H1 (cell line): ENCODE results near the gene LIF. TPM values are rescaled to one million over a fixed set of nuclear protein-coding genes. Genes with fewer than 3 reads are reported as not detected.

Experiments used
- CTCF ChIA-PET: fragments of 300-600 bp; sonication (Branson Sonifier 250); formaldehyde crosslinking; loops from one replicate; lab custom pipeline; 2021; ENCODE audit not compliant: partially characterized antibody; lab: Charles Lee
- POLR2A ChIA-PET: fragments of 300-600 bp; sonication (Branson Sonifier 250); formaldehyde crosslinking; loops from one replicate; lab custom pipeline; 2021; ENCODE audit warnings: inconsistent platforms; ENCODE audit not compliant: partially characterized antibody; lab: Charles Lee
- DNase-seq, 2 experiments: peaks; one replicate each; pipeline versions ENCODE4 v3.0.0 to v3.0.0-alpha.2; 2010 to 2022; ENCODE audit warnings: low spot score in 2 of 2, low read depth in 1 of 2, mixed read lengths in 1 of 2
- FAIRE-seq: peaks from 2 replicates; lab custom pipeline; 2011; peaks lifted over from hg19 to GRCh38; lab: Jason Lieb, UNC
- H2AFZ ChIP-seq: 2 replicates; pipeline ENCODE4 v1.8.1; 2012; ENCODE audit warnings: low read length, inconsistent platforms
- H2AK5ac ChIP-seq: 2 replicates; pipeline ENCODE4 v1.6.1; 2013; ENCODE audit warnings: low read depth, low read length
- H2BK120ac ChIP-seq: replicated peaks from 2 replicates; pipeline ENCODE3; 2013; ENCODE audit warnings: low read depth, low read length, inconsistent platforms
- H2BK12ac ChIP-seq: 2 replicates; pipeline ENCODE4 v1.6.1; 2013; ENCODE audit warnings: low read depth, low read length
- H2BK15ac ChIP-seq: 2 replicates; pipeline ENCODE4 v1.6.1; 2013; ENCODE audit warnings: low read length
- H2BK20ac ChIP-seq: 2 replicates; pipeline ENCODE4 v1.6.1; 2013; ENCODE audit warnings: low read length
- H2BK5ac ChIP-seq: 2 replicates; pipeline ENCODE4 v1.6.1; 2013; ENCODE audit warnings: low read depth, low read length
- H3K14ac ChIP-seq: 2 replicates; pipeline ENCODE4 v1.6.1; 2013; ENCODE audit warnings: inconsistent platforms; ENCODE audit not compliant: insufficient read length
- H3K18ac ChIP-seq: 2 replicates; pipeline ENCODE4 v1.6.1; 2013; ENCODE audit warnings: low read length; ENCODE audit errors: extremely low read depth
- H3K23ac ChIP-seq: 2 replicates; pipeline ENCODE4 v1.6.1; 2013; ENCODE audit warnings: inconsistent platforms; ENCODE audit not compliant: insufficient read length
- H3K23me2 ChIP-seq: 2 replicates; pipeline ENCODE4 v1.6.1; 2013; ENCODE audit warnings: low read depth, low read length
- H3K27ac ChIP-seq: 2 replicates; pipeline ENCODE4 v1.6.1; 2011; ENCODE audit warnings: low read depth, low read length, inconsistent platforms
- H3K27me3 ChIP-seq, 4 experiments: replicated peaks in 1 of 4; 1 replicate in 1 of 4; 2 replicates in 3 of 4; pipeline versions ENCODE4 v1.6.1 to v1.8.1; 2011 to 2013; ENCODE audit warnings: low read length in 3 of 4, mild to moderate bottlenecking in 3 of 4, inconsistent platforms in 2 of 4, mixed read lengths in 2 of 4, moderate library complexity in 1 of 4; ENCODE audit not compliant: control insufficient read depth in 3 of 4, insufficient read depth in 3 of 4; ENCODE audit errors: extremely low read depth in 1 of 4
- H3K36me3 ChIP-seq, 4 experiments: 2 replicates each; pipeline versions ENCODE4 v1.6.1 to v1.8.1; 2011 to 2013; ENCODE audit warnings: mild to moderate bottlenecking in 4 of 4, low read length in 3 of 4, moderate library complexity in 2 of 4, control low read depth in 1 of 4, inconsistent platforms in 1 of 4; ENCODE audit not compliant: insufficient read depth in 4 of 4, control insufficient read depth in 2 of 4
- H3K4ac ChIP-seq: replicated peaks from 2 replicates; pipeline ENCODE3; 2013; ENCODE audit warnings: low read length, low read depth, mixed read lengths, inconsistent platforms; ENCODE audit not compliant: insufficient read length
- H3K4me1 ChIP-seq, 4 experiments: replicated peaks in 1 of 4; 1 replicate in 1 of 4; 2 replicates in 3 of 4; pipeline versions ENCODE4 v1.6.1 to v1.8.1; 2011 to 2013; ENCODE audit warnings: low read length in 3 of 4, inconsistent platforms in 2 of 4, mixed read lengths in 1 of 4; ENCODE audit not compliant: insufficient read depth in 4 of 4, control insufficient read depth in 3 of 4
- H3K4me2 ChIP-seq, 2 experiments: 2 replicates each; pipeline versions ENCODE4 v1.6.1 to v1.8.1; 2011 to 2013; ENCODE audit warnings: low read depth in 2 of 2, low read length in 2 of 2, control low read depth in 1 of 2, inconsistent platforms in 1 of 2, mild to moderate bottlenecking in 1 of 2; ENCODE audit not compliant: insufficient read depth in 1 of 2
- H3K4me3 ChIP-seq, 4 experiments: fragments of 200-600, 300-600 bp in 1 of 4; sonication (generic), shearing (Covaris generic), sonication (Bioruptor Twin) in 1 of 4; 2 replicates each; pipeline versions ENCODE4 v1.5.1 to v1.8.1; 2011 to 2016; ENCODE audit warnings: low read length in 4 of 4, low read depth in 3 of 4, control low read depth in 2 of 4, inconsistent platforms in 2 of 4, mild to moderate bottlenecking in 2 of 4, mixed read lengths in 1 of 4, moderate library complexity in 1 of 4; ENCODE audit not compliant: insufficient read depth in 2 of 4; ENCODE audit errors: extremely low read depth in 1 of 4
- H3K56ac ChIP-seq: replicated peaks from 2 replicates; pipeline ENCODE3; 2013; ENCODE audit warnings: low read depth, mild to moderate bottlenecking, mixed read lengths, low read length, inconsistent platforms; ENCODE audit not compliant: insufficient read length
- H3K79me1 ChIP-seq: 2 replicates; pipeline ENCODE4 v1.6.1; 2013; ENCODE audit warnings: low read depth, low read length, control low read depth
- H3K79me2 ChIP-seq, 2 experiments: 2 replicates each; pipeline versions ENCODE4 v1.6.1 to v1.8.1; 2012 to 2013; ENCODE audit warnings: low read length in 2 of 2, mild to moderate bottlenecking in 2 of 2, inconsistent platforms in 1 of 2; ENCODE audit not compliant: insufficient read depth in 2 of 2, control insufficient read depth in 1 of 2
- H3K9ac ChIP-seq, 4 experiments: replicated peaks in 1 of 4; 1 replicate in 1 of 4; 2 replicates in 3 of 4; pipeline versions ENCODE4 v1.6.1 to v1.8.1; 2011 to 2013; ENCODE audit warnings: low read depth in 3 of 4, low read length in 3 of 4, control low read depth in 2 of 4, mild to moderate bottlenecking in 2 of 4, moderate library complexity in 2 of 4, inconsistent platforms in 1 of 4; ENCODE audit errors: extremely low read depth in 1 of 4
- H3K9me3 ChIP-seq, 2 experiments: 2 replicates each; pipeline versions ENCODE4 v1.6.1 to v1.8.1; 2012 to 2013; ENCODE audit warnings: mild to moderate bottlenecking in 2 of 2, moderate library complexity in 2 of 2, control low read depth in 1 of 2, inconsistent platforms in 1 of 2, low read depth in 1 of 2, low read length in 1 of 2, mixed read lengths in 1 of 2; ENCODE audit not compliant: insufficient read depth in 2 of 2
- H4K20me1 ChIP-seq, 2 experiments: replicated peaks in 1 of 2; 2 replicates each; pipeline versions ENCODE3 to v1.8.1; 2011 to 2013; ENCODE audit warnings: inconsistent platforms in 2 of 2, low read length in 2 of 2, mild to moderate bottlenecking in 1 of 2; ENCODE audit not compliant: insufficient read depth in 2 of 2, control insufficient read depth in 1 of 2
- H4K5ac ChIP-seq: 2 replicates; pipeline ENCODE4 v1.6.1; 2013; ENCODE audit warnings: low read length, low read depth, mixed read lengths, inconsistent platforms; ENCODE audit not compliant: insufficient read length
- H4K8ac ChIP-seq: 2 replicates; pipeline ENCODE4 v1.8.0; 2013; ENCODE audit warnings: mild to moderate bottlenecking, moderate library complexity, low read length, inconsistent platforms; ENCODE audit not compliant: insufficient read depth; ENCODE audit errors: extremely low read depth
- H4K91ac ChIP-seq: replicated peaks from 2 replicates; pipeline ENCODE3; 2013; ENCODE audit warnings: low read length, mixed read lengths, inconsistent platforms; ENCODE audit not compliant: insufficient read length
- CHD2 ChIP-seq: IDR thresholded peaks from 2 replicates; pipeline ENCODE4 v1.6.1; 2012; ENCODE audit warnings: low read length, improper control_type of control experiment
- CREB1 ChIP-seq: IDR thresholded peaks from 2 replicates; pipeline ENCODE4 v1.6.1; 2012; ENCODE audit warnings: inconsistent platforms
- CTBP2 ChIP-seq: IDR thresholded peaks from 2 replicates; pipeline ENCODE4 v1.7.0; 2011; ENCODE audit warnings: borderline replicate concordance, mild to moderate bottlenecking, moderate library complexity, mixed read lengths, low read length; ENCODE audit not compliant: insufficient read depth, insufficient read length
- GABPA ChIP-seq: IDR thresholded peaks from 2 replicates; pipeline ENCODE4 v1.6.1; 2011; ENCODE audit warnings: mild to moderate bottlenecking, low read length, moderate library complexity, borderline replicate concordance; ENCODE audit not compliant: insufficient read depth
- HDAC6 ChIP-seq: IDR thresholded peaks from one replicate; pipeline ENCODE4 v1.7.1; 2012; ENCODE audit warnings: low read depth, mild to moderate bottlenecking, inconsistent platforms, low read length, moderate library complexity
- JUN ChIP-seq: IDR thresholded peaks from 2 replicates; pipeline ENCODE4 v1.6.1; 2011; ENCODE audit warnings: low read depth, mild to moderate bottlenecking, improper control_type of control experiment, low read length
- JUND ChIP-seq: IDR thresholded peaks from 2 replicates; pipeline ENCODE4 v1.6.1; 2011; ENCODE audit warnings: mild to moderate bottlenecking, improper control_type of control experiment, low read length
- POLR2A ChIP-seq, 2 experiments: IDR thresholded peaks; 1 replicate in 1 of 2; 2 replicates in 1 of 2; pipeline ENCODE4 v1.6.1; 2011; ENCODE audit warnings: low read depth in 2 of 2, low read length in 2 of 2, mild to moderate bottlenecking in 2 of 2; ENCODE audit errors: control extremely low read depth in 1 of 2
- POLR2AphosphoS5 ChIP-seq: IDR thresholded peaks from 2 replicates; pipeline ENCODE4 v1.6.1; 2011; ENCODE audit warnings: low read depth, low read length
- SAP30 ChIP-seq: fragments of 300-600 bp; sonication (generic); IDR thresholded peaks from 2 replicates; pipeline ENCODE4 v1.7.1; 2012; ENCODE audit warnings: low read length, moderate library complexity, mild to moderate bottlenecking, inconsistent platforms; ENCODE audit not compliant: insufficient read depth, insufficient replicate concordance
- SIX5 ChIP-seq: IDR thresholded peaks from 2 replicates; pipeline ENCODE4 v1.6.1; 2011; ENCODE audit warnings: mild to moderate bottlenecking, low read depth, low read length
- SP4 ChIP-seq: IDR thresholded peaks from 2 replicates; pipeline ENCODE4 v1.6.1; 2012; ENCODE audit warnings: low read length, inconsistent platforms
- SUZ12 ChIP-seq: fragments of 200-600 bp; sonication (generic); IDR thresholded peaks from 2 replicates; pipeline ENCODE4 v1.6.1; 2012; ENCODE audit warnings: mild to moderate bottlenecking, inconsistent platforms, low read length, moderate library complexity, mixed read lengths
- WGBS, 2 experiments: shearing (Covaris generic) in 1 of 2; methylation state at CpG; one replicate each; pipeline versions ENCODE4 v1.1.6 to v1.1.7; 2013 to 2015; ENCODE audit warnings: low lambda C conversion rate in 2 of 2, mixed read lengths in 2 of 2, inconsistent platforms in 1 of 2, low coverage in 1 of 2, missing lambda C conversion rate in 1 of 2; ENCODE audit not compliant: insufficient replicate concordance in 2 of 2, insufficient coverage in 1 of 2, insufficient read length in 1 of 2; ENCODE audit errors: extremely low coverage in 1 of 2, missing lambda C conversion rate in 1 of 2; 5-methylcytosine and 5-hydroxymethylcytosine counted together
- polyA plus RNA-seq, 7 experiments: library from polyadenylated mRNA; depleted of rRNA in 3 of 7; stranded (reverse) in 5 of 7; unstranded in 2 of 7; fragments of >200 nt in 5 of 7; fragments of 200-250 nt in 2 of 7; gene quantifications; 1 replicate in 5 of 7; 2 replicates in 1 of 7; 4 replicates in 1 of 7; pipeline versions ENCODE4 v1.2.1 to v1.2.3, GENCODE V29; 2011 to 2013; ENCODE audit warnings: missing spikeins in 2 of 7, mixed read lengths in 2 of 7
- total RNA-seq: library from RNA; stranded (reverse); fragmentation: NEBNext Ultra II Directional; extraction: Animal tissue kit (Norgen Biotek cat#: 25700); gene quantifications from 2 replicates; pipeline ENCODE4 v1.2.1, GENCODE V29; 2021

Gene LIF
- total and polyA plus RNA-seq, 2 of the 8 experiments (the other 6 are each of a cell fraction or from before 2014, with no cell fraction given), result 3.3 to 3.5 TPM

DNA sequence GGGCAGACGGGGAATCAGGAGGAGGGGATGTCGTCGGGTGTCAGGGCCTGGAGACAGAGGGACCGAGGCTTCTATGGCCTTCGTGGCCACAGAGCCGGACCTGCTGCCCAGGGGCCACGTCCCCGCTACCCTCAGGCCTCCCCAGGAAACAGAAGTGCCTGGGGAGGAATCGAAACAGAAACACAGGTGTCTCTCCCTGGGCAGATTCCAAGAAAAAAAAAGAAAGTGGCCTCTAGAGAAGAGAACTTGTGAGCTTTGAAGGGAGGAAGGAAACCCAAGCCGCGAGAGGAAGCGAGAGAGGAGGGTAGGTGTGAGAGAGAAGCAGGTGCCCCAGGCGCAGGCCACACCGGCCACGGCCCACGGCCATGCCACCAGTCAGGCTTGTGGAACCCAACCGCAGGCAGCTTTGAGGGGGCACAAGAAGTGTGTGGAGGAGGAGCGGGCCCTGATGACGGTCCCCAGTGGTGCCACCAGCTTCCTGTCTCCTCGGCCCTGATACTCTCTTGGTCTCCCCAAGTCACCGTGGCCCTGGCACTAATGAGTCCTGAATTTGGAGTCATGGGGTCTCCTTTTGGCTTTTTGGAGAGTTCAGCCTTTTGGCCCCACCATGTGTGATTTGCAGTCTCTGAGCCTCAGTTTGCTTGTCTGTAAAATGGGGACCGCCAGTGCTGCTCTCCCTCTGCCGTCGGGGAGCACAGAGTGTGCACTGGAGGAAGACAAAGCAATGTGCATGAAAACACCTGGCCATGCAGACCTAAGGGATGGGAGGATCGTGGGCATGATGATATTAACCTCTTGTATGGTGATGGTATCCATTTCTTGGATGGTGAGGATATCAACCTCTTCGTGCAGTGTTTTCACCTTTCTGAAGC lies 25.2 kb downstream of the LIF start:
- Histone ChIP-seq H4K20me1 (peaks cover 0 to 2% of the 10 kb centered on the region in 2 experiments), H4K8ac (no peak overlapping the region; the same call in 1 of the 2 replicates), H3K23ac (no peak overlapping the region), H3K4me1 (peaks cover 0 to 4% (median 0%) of the 10 kb centered on the region in 4 experiments; a peak in 1 of 7 replicates), H3K9ac (no peak overlapping the region), H2BK15ac (no peak overlapping the region), H2BK5ac (no peak overlapping the region), H3K18ac (no peak overlapping the region; the same call in 1 of the 2 replicates), H3K4me2 (no peak overlapping the region), H2BK12ac (no peak overlapping the region), H3K36me3 (no peaks in the 10 kb centered on the region), H3K27ac (no peak overlapping the region), H2AFZ (no peak overlapping the region), H2AK5ac (no peak overlapping the region), H3K9me3 (no peaks in the 10 kb centered on the region), H3K4me3 (no peak overlapping the region), H3K14ac (no peak overlapping the region), H2BK20ac (no peak overlapping the region), H3K27me3 (peaks cover 0 to 3% (median 0%) of the 10 kb centered on the region in 4 experiments; a peak in 1 of 7 replicates), H4K5ac (no peak overlapping the region), H3K79me1 (no peaks in the 10 kb centered on the region; the same call in 1 of the 2 replicates), H3K23me2 (no peaks in the 10 kb centered on the region; the same call in none of the 2 replicates), H3K56ac (no peak overlapping the region), H3K4ac (no peak overlapping the region), H3K79me2 (no peaks in the 10 kb centered on the region), H2BK120ac (no peak overlapping the region), H4K91ac (no peak overlapping the region)
- FAIRE-seq, result no peak
- DNase-seq, result no peak
- ChIA-PET CTCF (interaction anchor here (0.6 kb wide), 1 partner anchor 459 kb away, joined by 4 read pairs; no protein-coding TSS in a partner anchor), POLR2A (interaction anchor here (0.5 to 0.6 kb wide), 2 partner anchors 645 to 675 kb away, joined by 3 to 4 read pairs; no protein-coding TSS in a partner anchor)
- 87% methylated on average over 23 of the region's 26 CpGs; no CpG with 5 or more reads in 1 of the 2 experiments for WGBS, 2 experiments
- TF ChIP-seq JUN (no peak), POLR2A (IDR thresholded peaks at IDR 0.05; ENCODE audit: control extremely low read depth in 1 of 2, low read depth in 2 of 2, low read length in 2 of 2) (no peak), CHD2 (no peak), SAP30 (no peak), JUND (no peak), POLR2AphosphoS5 (no peak), SUZ12 (no peak), SIX5 (no peak), GABPA (no peak), CREB1 (no peak), SP4 (no peak), CTBP2 (no peak), HDAC6 (no peak)
